HEK293 (cell line): Measurements from ENCODE around the gene MACROH2A2.
A peak's percentile ranks its signal among the peaks of the same experiment; 100 is the strongest.
"Not testable (repeated sequence)": the region's sequence is repeated elsewhere in the genome, so short reads cannot be mapped to it uniquely, and the experiment has no call there.

Experiments used
- CTCF ChIA-PET: fragments of 350-600 bp; formaldehyde crosslinking; extraction: SDS; loops from one replicate; lab custom pipeline; 2021; ENCODE audit warnings: antibody characterized with exemption; lab: Yijun Ruan, JAX
- POLR2A ChIA-PET: fragments of 300-600 bp; formaldehyde crosslinking; extraction: SDS; loops from one replicate; lab custom pipeline; 2020; ENCODE audit warnings: antibody characterized with exemption, inconsistent platforms; lab: Yijun Ruan, JAX
- H3K27ac ChIP-seq: fragments of 200-500 bp; sonication (Bioruptor generic); 2 replicates; pipeline ENCODE4 v1.5.1; 2014; ENCODE audit warnings: low read depth, low read length, control low read depth, inconsistent platforms; ENCODE audit errors: extremely low read depth
- H3K36me3 ChIP-seq, 2 experiments: fragments of 200-500 bp in 1 of 2; sonication (Bioruptor generic) in 1 of 2; 1 replicate in 1 of 2; 2 replicates in 1 of 2; pipeline ENCODE4 v1.5.1; 2014 to 2017; ENCODE audit warnings: inconsistent platforms in 2 of 2, low read length in 2 of 2; ENCODE audit not compliant: control insufficient read depth in 2 of 2, insufficient read depth in 1 of 2
- H3K4me1 ChIP-seq: fragments of 200-500 bp; sonication (Bioruptor generic); 2 replicates; pipeline ENCODE4 v1.5.1; 2014; ENCODE audit warnings: mild to moderate bottlenecking, low read length, inconsistent platforms; ENCODE audit not compliant: control insufficient read depth, insufficient read depth
- H3K4me3 ChIP-seq: 2 replicates; pipeline ENCODE4 v1.5.1; 2011; ENCODE audit warnings: low read depth, mild to moderate bottlenecking, control low read depth, low read length, moderate library complexity
- H3K9me3 ChIP-seq: fragments of 200-500 bp; sonication (Bioruptor generic); 2 replicates; pipeline ENCODE4 v1.5.1; 2014; ENCODE audit warnings: low read depth, low read length, inconsistent platforms; ENCODE audit not compliant: control insufficient read depth, insufficient read depth
- MZF1 ChIP-seq: fragments of 450-650 bp; formaldehyde crosslinking; IDR thresholded peaks from 2 replicates; pipeline ENCODE4 v1.5.1; 2017; ENCODE audit warnings: missing biosample characterization, missing genetic modification characterization, borderline replicate concordance
- ZNF121 ChIP-seq: fragments of 450-650 bp; formaldehyde crosslinking; IDR thresholded peaks from 2 replicates; pipeline ENCODE4 v1.5.1; 2016; ENCODE audit warnings: missing biosample characterization, missing genetic modification characterization
- ZNF24 ChIP-seq: fragments of 450-650 bp; formaldehyde crosslinking; IDR thresholded peaks from 2 replicates; pipeline ENCODE4 v1.5.1; 2016; ENCODE audit warnings: missing biosample characterization, missing genetic modification characterization
- ZNF280D ChIP-seq: fragments of 450-650 bp; formaldehyde crosslinking; IDR thresholded peaks from 2 replicates; pipeline ENCODE4 v1.5.1; 2016; ENCODE audit warnings: missing biosample characterization, missing genetic modification characterization
- ZNF488 ChIP-seq: fragments of 450-650 bp; formaldehyde crosslinking; IDR thresholded peaks from 2 replicates; pipeline ENCODE4 v1.5.1; 2016; ENCODE audit warnings: missing biosample characterization, missing genetic modification characterization
- ZNF596 ChIP-seq: fragments of 450-650 bp; IDR thresholded peaks from 2 replicates; pipeline ENCODE4 v1.5.0; 2018; ENCODE audit warnings: missing biosample characterization, mild to moderate bottlenecking, missing genetic modification characterization, moderate library complexity
- ZNF621 ChIP-seq: fragments of 450-650 bp; formaldehyde crosslinking; IDR thresholded peaks from 2 replicates; pipeline ENCODE4 v1.5.1; 2017; ENCODE audit warnings: missing biosample characterization, missing genetic modification characterization
- TF ChIP-seq, protein P1 (sequence below): fragments of 450-650 bp; formaldehyde crosslinking; conservative IDR thresholded peaks from 2 replicates; pipeline ENCODE4 v1.5.1; 2016; ENCODE audit warnings: low read depth, missing biosample characterization, missing genetic modification characterization

The MACROH2A2 gene

DNA sequence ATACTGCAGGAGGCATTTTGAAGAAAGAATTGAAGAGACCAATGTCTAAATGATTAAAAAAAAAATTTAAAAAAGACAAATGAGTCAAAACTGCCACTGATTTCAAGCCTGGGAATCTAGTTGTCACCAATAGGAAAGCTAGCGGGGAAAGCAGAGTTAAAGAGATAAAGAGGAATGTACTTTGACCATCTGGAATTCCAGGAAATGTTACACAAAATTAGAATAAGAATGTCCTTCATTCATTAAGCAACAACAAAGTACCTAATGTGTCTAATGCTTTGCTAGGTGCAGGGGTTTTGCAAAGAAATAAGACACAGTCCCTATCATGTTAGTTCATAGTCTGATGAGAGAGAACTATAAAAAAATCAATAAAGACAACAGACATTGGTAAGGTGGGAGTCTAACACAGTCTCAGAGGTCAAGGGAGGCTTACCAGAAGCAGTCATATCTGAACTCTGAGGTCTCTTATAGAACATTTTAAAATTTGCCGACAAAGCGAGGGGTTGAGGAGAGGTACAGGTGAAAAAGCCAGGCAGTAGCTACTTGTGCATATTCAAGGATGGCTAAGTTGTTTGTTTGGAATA is 102.7 kb downstream of the MACROH2A2 start:
- ChIA-PET POLR2A (interaction anchor here (0.6 to 2.5 kb wide), 4 partner anchors 9 to 100 kb away, joined by 3 to 17 read pairs (median 6); partner anchors contain the start of gene TYSND1), CTCF (interaction anchor here (0.6 to 5.5 kb wide), 4 partner anchors 9 to 220 kb away, joined by 3 to 43 read pairs (median 4); partner anchors contain the start of gene TYSND1)
- Histone ChIP-seq H3K4me3 (no peak overlapping the region), H3K4me1 (no peaks in the 10 kb centered on the region)
- TF ChIP-seq MZF1 (no peak), ZNF24 (no peak), ZNF280D (tag by site-specific recombination) (no peak), ZNF596 (tag by site-specific recombination) (no peak)
- TF ChIP-seq, all 188 proteins: peak for 0
- Histone ChIP-seq H3K9me3 (no peaks in the 10 kb centered on the region), H3K36me3 (peaks cover 51 to 96% of the 10 kb centered on the region in 2 experiments), H3K27ac (no peak overlapping the region)

DNA sequence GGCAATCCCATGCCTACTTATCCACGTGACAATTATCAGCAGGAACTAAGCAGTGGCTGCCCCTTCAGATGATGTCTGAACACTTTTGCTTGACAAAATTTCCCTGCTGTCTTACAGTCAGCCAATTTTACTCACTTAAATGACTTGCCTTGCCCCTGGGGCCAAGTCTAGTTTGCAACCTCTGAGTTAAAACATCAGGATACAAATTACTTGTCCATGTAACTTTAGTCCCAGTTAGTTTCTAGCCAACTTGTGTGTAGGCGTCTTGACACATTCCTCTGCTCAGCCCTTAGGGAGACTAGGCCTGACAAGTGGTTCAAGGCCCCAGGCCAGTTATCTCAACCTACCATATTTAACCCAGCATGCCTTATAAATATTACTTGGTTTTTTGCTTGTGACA is 105.5 kb downstream of the MACROH2A2 start:
- Histone ChIP-seq H3K9me3 (no peaks in the 10 kb centered on the region), H3K27ac (no peak overlapping the region), H3K4me1 (peaks cover 3% of the 10 kb centered on the region; the same call in 1 of the 2 replicates), H3K36me3 (peaks cover 40 to 86% of the 10 kb centered on the region in 2 experiments), H3K4me3 (no peak overlapping the region)
- TF ChIP-seq ZNF621 = no peak
- TF ChIP-seq, protein P1, sequence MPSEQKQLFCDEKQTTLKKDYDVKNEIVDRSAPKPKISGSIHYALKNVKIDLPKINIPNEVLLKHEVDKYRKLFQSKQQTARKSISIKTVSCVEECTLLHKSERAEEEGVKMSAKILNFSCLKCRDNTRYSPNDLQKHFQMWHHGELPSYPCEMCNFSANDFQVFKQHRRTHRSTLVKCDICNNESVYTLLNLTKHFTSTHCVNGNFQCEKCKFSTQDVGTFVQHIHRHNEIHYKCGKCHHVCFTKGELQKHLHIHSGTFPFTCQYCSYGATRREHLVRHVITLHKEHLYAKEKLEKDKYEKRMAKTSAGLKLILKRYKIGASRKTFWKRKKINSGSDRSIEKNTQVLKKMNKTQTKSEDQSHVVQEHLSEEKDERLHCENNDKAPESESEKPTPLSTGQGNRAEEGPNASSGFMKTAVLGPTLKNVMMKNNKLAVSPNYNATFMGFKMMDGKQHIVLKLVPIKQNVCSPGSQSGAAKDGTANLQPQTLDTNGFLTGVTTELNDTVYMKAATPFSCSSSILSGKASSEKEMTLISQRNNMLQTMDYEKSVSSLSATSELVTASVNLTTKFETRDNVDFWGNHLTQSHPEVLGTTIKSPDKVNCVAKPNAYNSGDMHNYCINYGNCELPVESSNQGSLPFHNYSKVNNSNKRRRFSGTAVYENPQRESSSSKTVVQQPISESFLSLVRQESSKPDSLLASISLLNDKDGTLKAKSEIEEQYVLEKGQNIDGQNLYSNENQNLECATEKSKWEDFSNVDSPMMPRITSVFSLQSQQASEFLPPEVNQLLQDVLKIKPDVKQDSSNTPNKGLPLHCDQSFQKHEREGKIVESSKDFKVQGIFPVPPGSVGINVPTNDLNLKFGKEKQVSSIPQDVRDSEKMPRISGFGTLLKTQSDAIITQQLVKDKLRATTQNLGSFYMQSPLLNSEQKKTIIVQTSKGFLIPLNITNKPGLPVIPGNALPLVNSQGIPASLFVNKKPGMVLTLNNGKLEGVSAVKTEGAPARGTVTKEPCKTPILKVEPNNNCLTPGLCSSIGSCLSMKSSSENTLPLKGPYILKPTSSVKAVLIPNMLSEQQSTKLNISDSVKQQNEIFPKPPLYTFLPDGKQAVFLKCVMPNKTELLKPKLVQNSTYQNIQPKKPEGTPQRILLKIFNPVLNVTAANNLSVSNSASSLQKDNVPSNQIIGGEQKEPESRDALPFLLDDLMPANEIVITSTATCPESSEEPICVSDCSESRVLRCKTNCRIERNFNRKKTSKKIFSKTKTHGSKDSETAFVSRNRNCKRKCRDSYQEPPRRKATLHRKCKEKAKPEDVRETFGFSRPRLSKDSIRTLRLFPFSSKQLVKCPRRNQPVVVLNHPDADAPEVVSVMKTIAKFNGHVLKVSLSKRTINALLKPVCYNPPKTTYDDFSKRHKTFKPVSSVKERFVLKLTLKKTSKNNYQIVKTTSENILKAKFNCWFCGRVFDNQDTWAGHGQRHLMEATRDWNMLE (tag by site-specific recombination) = no peak
- no peak for TF ChIP-seq ZNF488 (tag by site-specific recombination)
- ChIA-PET POLR2A (interaction anchor here (2.5 kb wide), 1 partner anchor 12 kb away, joined by 17 read pairs; the partner anchor contains the start of gene TYSND1), CTCF (interaction anchor here (1.0 to 5.5 kb wide), 2 partner anchors 12 to 207 kb away, joined by 4 to 43 read pairs; partner anchors contain the start of gene TYSND1)

DNA sequence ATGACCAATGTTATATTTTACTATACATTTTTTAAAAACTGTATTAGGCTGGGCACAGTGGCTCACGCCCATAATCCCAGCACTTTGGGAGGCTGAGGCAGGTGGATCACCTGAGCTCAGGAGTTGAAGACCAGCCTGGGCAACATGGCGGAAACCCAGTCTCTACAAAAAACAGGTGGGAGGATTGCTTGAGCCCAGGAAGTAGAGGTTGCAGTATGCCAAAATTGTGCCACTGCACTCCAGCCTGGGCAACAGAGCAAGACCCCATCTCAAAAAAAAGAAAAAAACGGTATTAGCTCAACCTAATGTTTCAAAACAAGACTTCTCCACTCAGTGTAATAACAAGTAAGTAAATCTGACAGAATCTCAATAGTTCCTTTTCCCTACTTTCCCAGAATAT is 106.7 kb downstream of the MACROH2A2 start:
- POLR2A ChIA-PET = interaction anchor here (1.0 to 1.5 kb wide), 2 partner anchors 11 to 13 kb away, joined by 4 to 8 read pairs; partner anchors contain the start of genes SAR1A and TYSND1
- H3K36me3 ChIP-seq = peaks cover 33 to 81% of the 10 kb centered on the region in 2 experiments

More for the DNA sequence above, 106.7 kb downstream of the MACROH2A2 start:
- TF ChIP-seq ZNF121 = peak; percentile 90
- CTCF ChIA-PET = interaction anchor here (5.5 kb wide), 1 partner anchor 13 kb away, joined by 43 read pairs; the partner anchor contains the start of gene TYSND1
- not testable (repeated sequence) for H3K4me3 ChIP-seq, H3K27ac ChIP-seq, H3K9me3 ChIP-seq, H3K4me1 ChIP-seq
